ENCODE measurements around the gene IFI27L2.
A peak's percentile ranks its signal among the peaks of the same experiment; 100 is the strongest.

Gene IFI27L2

GRCh38 chr14:94103554-94104150, 25.8 kb downstream of the IFI27L2 start:
- Mint-ChIP-seq H3K9me3 (no peaks in the 10 kb centered on the region), H3K4me3 (no peak overlapping the region), H3K4me1 (peaks cover 22% of the 10 kb centered on the region), H3K36me3 (ENCODE audit: low read depth) (peaks cover 17% of the 10 kb centered on the region), H3K27ac (peak overlapping the region; percentile 77), H3K27me3 (ENCODE audit: low read depth, poor library complexity) (no peaks in the 10 kb centered on the region)
- TF ChIP-seq CTCF (IDR thresholded peaks at IDR 0.05): no peak
- no peak for DNase-seq

- DNase-seq: no peak
- TF ChIP-seq CTCF (IDR thresholded peaks at IDR 0.05): no peak
- peaks cover 24% of the 10 kb centered on the region for H3K4me1 Mint-ChIP-seq
These were observed 26.5 kb downstream of the IFI27L2 start for GRCh38 chr14:94102768-94103482.

GRCh38 chr14:94101748-94102147, 27.7 kb downstream of the IFI27L2 start:
- no peak overlapping the region for H3K27ac Mint-ChIP-seq
- H3K36me3 Mint-ChIP-seq (ENCODE audit: low read depth): peaks cover 17% of the 10 kb centered on the region
- no peaks in the 10 kb centered on the region for H3K9me3 Mint-ChIP-seq
- peaks cover 24% of the 10 kb centered on the region for H3K4me1 Mint-ChIP-seq
- TF ChIP-seq CTCF (IDR thresholded peaks at IDR 0.05): no peak
- DNase-seq: no peak
- no peak overlapping the region for H3K4me3 Mint-ChIP-seq
- no peaks in the 10 kb centered on the region for H3K27me3 Mint-ChIP-seq (ENCODE audit: low read depth, poor library complexity)

More at GRCh38 chr14:94102768-94103482, 26.5 kb downstream of the IFI27L2 start:
- Mint-ChIP-seq H3K27ac (no peak overlapping the region), H3K4me3 (no peak overlapping the region), H3K9me3 (no peaks in the 10 kb centered on the region), H3K36me3 (ENCODE audit: low read depth) (peaks cover 15% of the 10 kb centered on the region), H3K27me3 (ENCODE audit: low read depth, poor library complexity) (no peaks in the 10 kb centered on the region)

- TF ChIP-seq CTCF (IDR thresholded peaks at IDR 0.05): no peak
- H3K27me3 Mint-ChIP-seq (ENCODE audit: low read depth, poor library complexity): no peaks in the 10 kb centered on the region
- H3K4me3 Mint-ChIP-seq: no peak overlapping the region
- H3K4me1 Mint-ChIP-seq: peaks cover 24% of the 10 kb centered on the region
- no peak overlapping the region for H3K27ac Mint-ChIP-seq
- H3K36me3 Mint-ChIP-seq (ENCODE audit: low read depth): peaks cover 12% of the 10 kb centered on the region
- DNase-seq: no peak
- no peaks in the 10 kb centered on the region for H3K9me3 Mint-ChIP-seq
These were observed 28.6 kb downstream of the IFI27L2 start for GRCh38 chr14:94100847-94101246.

- Mint-ChIP-seq H3K4me3 (no peak overlapping the region), H3K36me3 (ENCODE audit: low read depth) (peaks cover 12% of the 10 kb centered on the region), H3K4me1 (peaks cover 29% of the 10 kb centered on the region), H3K27ac (peak overlapping the region; percentile 10), H3K27me3 (ENCODE audit: low read depth, poor library complexity) (no peaks in the 10 kb centered on the region), H3K9me3 (no peaks in the 10 kb centered on the region)
- no peak for TF ChIP-seq CTCF (IDR thresholded peaks at IDR 0.05)
- no peak for DNase-seq
These were observed 30.4 kb downstream of the IFI27L2 start for GRCh38 chr14:94099006-94099405.

Data from nephron progenitor cell (in vitro differentiated cells).